Neutrophil (primary cell): ENCODE measurements around the gene WNT3A.
"Not testable (repeated sequence)": the region's sequence is repeated elsewhere in the genome, so short reads cannot be mapped to it uniquely, and the experiment has no call there.

Experiments
- H3K27ac ChIP-seq: fragments of 200-600 bp; sonication (generic); 2 replicates; pipeline ENCODE4 v1.5.1; 2016; ENCODE audit warnings: mild to moderate bottlenecking, moderate library complexity
- H3K27me3 ChIP-seq: fragments of 200-600 bp; sonication (generic); 2 replicates; pipeline ENCODE4 v1.6.0; 2016; ENCODE audit warnings: mild to moderate bottlenecking
- H3K36me3 ChIP-seq: fragments of 200-600 bp; sonication (generic); 2 replicates; pipeline ENCODE4 v1.5.1; 2017
- H3K4me1 ChIP-seq, 2 experiments: fragments of 200-600 bp in 1 of 2; sonication (generic) in 1 of 2; 1 replicate in 1 of 2; 2 replicates in 1 of 2; pipeline versions ENCODE4 v1.5.1 to v1.6.1; 2013 to 2016; ENCODE audit warnings: low read depth in 1 of 2, low read length in 1 of 2, mild to moderate bottlenecking in 1 of 2, moderate library complexity in 1 of 2; ENCODE audit not compliant: control insufficient read depth in 1 of 2, insufficient read depth in 1 of 2
- H3K4me3 ChIP-seq, 2 experiments: fragments of 200-600 bp in 1 of 2; sonication (generic) in 1 of 2; 1 replicate in 1 of 2; 2 replicates in 1 of 2; pipeline ENCODE4 v1.5.1; 2013 to 2016; ENCODE audit warnings: low read depth in 1 of 2, low read length in 1 of 2, mild to moderate bottlenecking in 1 of 2, moderate library complexity in 1 of 2
- H3K9me3 ChIP-seq: fragments of 200-600 bp; sonication (generic); 2 replicates; pipeline ENCODE4 v1.5.1; 2016
- TF ChIP-seq, protein P1 (sequence below): fragments of 200-600 bp; sonication (generic); IDR thresholded peaks from 2 replicates; pipeline ENCODE4 v1.5.1; 2016; ENCODE audit warnings: antibody characterized with exemption

WNT3A gene

GRCh38 chr1:228016653-228017355 is 10.0 kb downstream of the WNT3A start:
- Histone ChIP-seq H3K4me3 (no peak overlapping the region), H3K4me1 (no peaks in the 10 kb centered on the region), H3K27ac (no peak overlapping the region), H3K27me3 (peaks cover 30% of the 10 kb centered on the region), H3K36me3 (no peaks in the 10 kb centered on the region), H3K9me3 (no peaks in the 10 kb centered on the region)
- TF ChIP-seq, protein P1, sequence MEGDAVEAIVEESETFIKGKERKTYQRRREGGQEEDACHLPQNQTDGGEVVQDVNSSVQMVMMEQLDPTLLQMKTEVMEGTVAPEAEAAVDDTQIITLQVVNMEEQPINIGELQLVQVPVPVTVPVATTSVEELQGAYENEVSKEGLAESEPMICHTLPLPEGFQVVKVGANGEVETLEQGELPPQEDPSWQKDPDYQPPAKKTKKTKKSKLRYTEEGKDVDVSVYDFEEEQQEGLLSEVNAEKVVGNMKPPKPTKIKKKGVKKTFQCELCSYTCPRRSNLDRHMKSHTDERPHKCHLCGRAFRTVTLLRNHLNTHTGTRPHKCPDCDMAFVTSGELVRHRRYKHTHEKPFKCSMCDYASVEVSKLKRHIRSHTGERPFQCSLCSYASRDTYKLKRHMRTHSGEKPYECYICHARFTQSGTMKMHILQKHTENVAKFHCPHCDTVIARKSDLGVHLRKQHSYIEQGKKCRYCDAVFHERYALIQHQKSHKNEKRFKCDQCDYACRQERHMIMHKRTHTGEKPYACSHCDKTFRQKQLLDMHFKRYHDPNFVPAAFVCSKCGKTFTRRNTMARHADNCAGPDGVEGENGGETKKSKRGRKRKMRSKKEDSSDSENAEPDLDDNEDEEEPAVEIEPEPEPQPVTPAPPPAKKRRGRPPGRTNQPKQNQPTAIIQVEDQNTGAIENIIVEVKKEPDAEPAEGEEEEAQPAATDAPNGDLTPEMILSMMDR = no peak

GRCh38 chr1:228017356-228018124 is 10.7 kb downstream of the WNT3A start:
- Histone ChIP-seq H3K4me3 (no peak overlapping the region), H3K9me3 (no peaks in the 10 kb centered on the region), H3K36me3 (no peaks in the 10 kb centered on the region), H3K27me3 (peaks cover 24% of the 10 kb centered on the region), H3K27ac (no peak overlapping the region), H3K4me1 (no peaks in the 10 kb centered on the region)
- TF ChIP-seq, protein P1 = no peak

- H3K4me1 ChIP-seq = no peaks in the 10 kb centered on the region
- TF ChIP-seq, protein P1 = no peak
- H3K27me3 ChIP-seq = peaks cover 19% of the 10 kb centered on the region
- no peaks in the 10 kb centered on the region for H3K9me3 ChIP-seq
- H3K36me3 ChIP-seq = no peaks in the 10 kb centered on the region
- no peak overlapping the region for H3K27ac ChIP-seq
- H3K4me3 ChIP-seq = no peak overlapping the region
Observed at GRCh38 chr1:228018125-228018398, 11.3 kb downstream of the WNT3A start.

DNA sequence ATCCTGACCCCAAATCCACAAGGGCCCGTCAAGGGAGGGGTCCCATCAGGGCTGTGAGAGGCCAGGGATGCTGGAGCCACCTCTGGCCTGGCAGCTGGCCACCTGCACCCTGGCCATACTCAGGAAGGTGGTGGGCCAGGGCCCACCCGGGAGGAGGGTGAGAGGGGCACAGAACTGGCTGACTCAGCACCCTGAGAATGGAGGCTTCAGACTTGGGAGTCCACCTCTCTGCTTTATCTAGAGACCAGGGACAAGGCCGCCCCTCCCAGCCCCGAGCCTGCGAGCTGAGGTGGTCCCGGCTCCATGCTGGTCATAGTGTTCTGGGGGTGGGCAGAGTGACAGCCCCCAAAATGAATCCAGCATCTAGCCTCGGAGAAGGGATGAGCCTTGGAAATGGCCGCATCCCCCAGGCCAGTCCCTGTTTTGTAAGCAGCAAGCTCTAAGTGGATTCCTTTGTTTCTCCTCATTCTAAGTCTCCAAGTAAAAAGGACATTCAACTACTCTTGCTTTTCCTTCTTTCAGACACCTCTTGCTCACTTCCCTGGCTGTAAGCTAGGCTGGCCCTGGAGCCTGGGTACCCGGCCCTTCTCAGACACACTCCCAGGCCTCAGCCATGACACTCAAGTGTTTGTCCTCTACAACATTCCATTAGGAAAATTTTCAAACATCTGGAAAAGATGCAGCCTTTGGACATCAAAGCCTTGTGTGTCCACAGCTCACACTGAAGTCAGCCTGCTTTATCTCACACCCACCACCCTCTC is 12.3 kb downstream of the WNT3A start:
- H3K9me3 ChIP-seq = no peaks in the 10 kb centered on the region
- H3K27ac ChIP-seq = no peak overlapping the region
- no peaks in the 10 kb centered on the region for H3K4me1 ChIP-seq
- H3K4me3 ChIP-seq = no peak overlapping the region
- H3K27me3 ChIP-seq = peaks cover 17% of the 10 kb centered on the region
- H3K36me3 ChIP-seq = no peaks in the 10 kb centered on the region
- TF ChIP-seq, protein P1 = no peak

- H3K9me3 ChIP-seq, H3K36me3 ChIP-seq, H3K4me3 ChIP-seq, H3K4me1 ChIP-seq, H3K27ac ChIP-seq: not testable (repeated sequence)
- peaks cover 17% of the 10 kb centered on the region for H3K27me3 ChIP-seq
Observed at GRCh38 chr1:228019722-228020083, 12.9 kb downstream of the WNT3A start.
